Superior temporal gyrus (tissue), 1 donor: Measurements from ENCODE around the gene PACS1.
"Not testable (repeated sequence)": the region's sequence is repeated elsewhere in the genome, so short reads cannot be mapped to it uniquely, and the experiment has no call there.

Experiments
- DNase-seq: peaks from one replicate; pipeline ENCODE4 v3.0.0-alpha.2; 2016; ENCODE audit errors: extremely low spot score

PACS1 gene

GRCh38 chr11:66259956-66260355, 189.9 kb downstream of the PACS1 start:
- DNase-seq = no peak

- no peak for DNase-seq
These were observed 191.5 kb downstream of the PACS1 start for GRCh38 chr11:66261578-66261977.

- DNase-seq = no peak
These were observed 192.1 kb downstream of the PACS1 start for GRCh38 chr11:66262191-66262590.

GRCh38 chr11:66262696-66263095, 192.6 kb downstream of the PACS1 start:
- no peak for DNase-seq

GRCh38 chr11:66263231-66263630, 193.2 kb downstream of the PACS1 start:
- no peak for DNase-seq

- no peak for DNase-seq
These were observed 193.7 kb downstream of the PACS1 start for GRCh38 chr11:66263785-66264184.

- no peak for DNase-seq
These were observed 194.3 kb downstream of the PACS1 start for GRCh38 chr11:66264383-66264782.

GRCh38 chr11:66264914-66265313, 194.8 kb downstream of the PACS1 start:
- DNase-seq = no peak

- no peak for DNase-seq
These were observed 195.7 kb downstream of the PACS1 start for GRCh38 chr11:66265531-66266377.

GRCh38 chr11:66266378-66267038, 196.4 kb downstream of the PACS1 start:
- no peak for DNase-seq

GRCh38 chr11:66267039-66267378, 196.9 kb downstream of the PACS1 start:
- no peak for DNase-seq

GRCh38 chr11:66267379-66268243, 197.5 kb downstream of the PACS1 start:
- DNase-seq = peak; percentile 82

GRCh38 chr11:66268244-66268951, 198.3 kb downstream of the PACS1 start, which contains the start of gene RAB1B:
RAB1B (plus strand) TSS chr11:66268639; CDS start chr11:66268680, 41 bp downstream.
- peak; percentile 100 for DNase-seq

GRCh38 chr11:66268952-66269905, 199.2 kb downstream of the PACS1 start:
- no peak for DNase-seq

GRCh38 chr11:66271816-66272215, 201.7 kb downstream of the PACS1 start:
- no peak for DNase-seq

- DNase-seq = no peak
These were observed 202.5 kb downstream of the PACS1 start for GRCh38 chr11:66272596-66272995.

GRCh38 chr11:66274219-66274618, 204.1 kb downstream of the PACS1 start:
- no peak for DNase-seq

- DNase-seq = no peak
These were observed 205.3 kb downstream of the PACS1 start for GRCh38 chr11:66275396-66275795.

GRCh38 chr11:66275984-66276612, 206.0 kb downstream of the PACS1 start:
- DNase-seq = no peak

- not testable (repeated sequence) for DNase-seq
These were observed 206.5 kb downstream of the PACS1 start for GRCh38 chr11:66276619-66277018.
